K562 (cell line): ENCODE results near the gene CDKN2AIP. TPM values are rescaled to one million over a fixed set of nuclear protein-coding genes. Genes with fewer than 3 reads are reported as not detected.

Experiments
- CEBPB ChIP-seq: fragments of 450-650 bp; IDR thresholded peaks from 2 replicates; pipeline ENCODE4 v1.6.1; 2016; ENCODE audit warnings: missing genetic modification characterization, missing compliant biosample characterization
- CHD1 ChIP-seq: fragments of 200-600 bp; sonication (generic); IDR thresholded peaks from one replicate; pipeline ENCODE4 v1.6.1; 2012; ENCODE audit warnings: mild to moderate bottlenecking, moderate library complexity, low read length, inconsistent platforms
- HNRNPLL ChIP-seq: fragments of 200-400 bp; formaldehyde crosslinking; IDR thresholded peaks from 2 replicates; pipeline ENCODE4 v1.6.1; 2017; ENCODE audit warnings: low read length, low read depth, mild to moderate bottlenecking; ENCODE audit not compliant: poor library complexity, severe bottlenecking
- NFE2 ChIP-seq: IDR thresholded peaks from 2 replicates; pipeline ENCODE4 v1.6.1; 2014; ENCODE audit warnings: antibody characterized with exemption, low read depth
- RBM14 ChIP-seq: fragments of 200-400 bp; formaldehyde crosslinking; IDR thresholded peaks from 2 replicates; pipeline ENCODE4 v1.6.1; 2018; ENCODE audit warnings: low read depth, mild to moderate bottlenecking, low read length, moderate library complexity, borderline replicate concordance; ENCODE audit not compliant: insufficient read depth
- TRIM28 ChIP-seq: fragments of 450-650 bp; IDR thresholded peaks from 2 replicates; pipeline ENCODE4 v1.6.1; 2017
- ZNF583 ChIP-seq: fragments of 250-450 bp; sonication (Bioruptor Pico); IDR thresholded peaks from 2 replicates; pipeline ENCODE4 v1.4.0; 2020
- polyA plus RNA-seq, 8 experiments: library from polyadenylated mRNA; depleted of rRNA in 4 of 8; stranded (reverse) in 5 of 8; unstranded in 3 of 8; fragments of >200 nt; fragmentation: Nextera tagmentation in 2 of 8; fragmentation: Illumina TruSeq in 1 of 8; extraction: Ambion mirVana in 2 of 8; extraction: Trizol in 1 of 8; gene quantifications; 2 replicates each; pipeline versions ENCODE4 v1.2.1 to v1.2.3, GENCODE V29; 2011 to 2014; ENCODE audit warnings: inconsistent platforms in 1 of 8, missing spikeins in 1 of 8
- total RNA-seq, 7 experiments: library from RNA; depleted of rRNA in 6 of 7; stranded (reverse); fragments of >200 nt in 6 of 7; fragmentation: Illumina TruSeq in 2 of 7; extraction: Trizol in 2 of 7; gene quantifications; 2 replicates each; pipeline versions ENCODE4 v1.2.1 to v1.2.3, GENCODE V29; 2011 to 2021; ENCODE audit warnings: low replicate concordance in 1 of 7
- TF ChIP-seq, protein P1 (sequence below): fragments of 450-650 bp; IDR thresholded peaks from 2 replicates; pipeline ENCODE4 v1.6.1; 2016; ENCODE audit warnings: mild to moderate bottlenecking, moderate library complexity
- TF ChIP-seq, protein P2 (sequence below): fragments of 250-450 bp; sonication (Bioruptor Pico); IDR thresholded peaks from 2 replicates; pipeline ENCODE4 v1.5.1; 2021; ENCODE audit warnings: mild to moderate bottlenecking
- TF ChIP-seq, protein P3 (sequence below): fragments of 250-450 bp; sonication (Bioruptor Pico); IDR thresholded peaks from 2 replicates; pipeline ENCODE4 v1.5.0; 2021; ENCODE audit warnings: mild to moderate bottlenecking, moderate library complexity

Gene CDKN2AIP
- total and polyA plus RNA-seq, 9 of the 15 experiments (the other 6 are each of a cell fraction or from before 2014, with no cell fraction given): 5.9 to 22.0 (median 19.7) TPM

DNA sequence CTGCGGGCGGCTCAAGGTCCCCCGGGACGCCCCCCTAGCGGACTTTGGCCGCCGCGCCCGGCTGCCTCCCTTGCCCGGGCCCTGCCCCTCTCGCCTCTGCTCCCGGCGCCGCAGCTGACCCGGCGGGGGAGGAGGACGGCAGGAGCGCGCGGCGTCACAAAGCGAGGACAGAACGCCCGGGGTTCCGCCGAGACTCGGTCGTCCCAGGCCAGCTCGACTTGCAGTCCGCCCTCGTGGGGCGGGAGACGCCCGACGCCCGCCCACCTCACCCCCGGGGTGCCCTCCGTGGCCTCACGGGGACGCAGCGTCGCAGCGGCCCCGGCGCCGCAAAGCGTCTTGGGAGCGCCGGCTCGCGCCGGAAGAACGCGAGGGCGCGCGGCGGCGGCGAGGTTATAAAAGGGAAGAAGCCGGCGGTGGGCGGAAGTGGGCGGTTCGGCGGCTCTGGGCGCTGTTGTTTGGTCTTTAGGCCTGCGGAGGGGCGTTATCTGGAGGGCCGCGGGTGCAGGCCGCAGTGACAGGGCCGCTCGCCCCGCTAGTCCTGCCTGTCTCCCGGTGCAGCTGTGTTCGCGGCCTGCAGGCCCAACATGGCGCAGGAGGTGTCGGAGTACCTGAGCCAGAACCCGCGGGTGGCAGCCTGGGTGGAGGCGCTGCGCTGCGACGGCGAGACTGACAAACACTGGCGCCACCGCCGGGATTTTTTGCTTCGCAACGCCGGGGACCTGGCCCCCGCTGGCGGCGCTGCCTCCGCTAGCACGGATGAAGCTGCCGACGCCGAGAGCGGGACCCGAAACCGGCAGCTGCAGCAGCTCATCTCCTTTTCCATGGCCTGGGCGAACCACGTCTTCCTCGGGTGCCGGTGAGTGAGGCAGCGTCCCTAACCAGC lies at the start of gene CDKN2AIP (continued):
- TF ChIP-seq RBM14: no peak
- TF ChIP-seq CHD1: no peak
- TF ChIP-seq, protein P1, sequence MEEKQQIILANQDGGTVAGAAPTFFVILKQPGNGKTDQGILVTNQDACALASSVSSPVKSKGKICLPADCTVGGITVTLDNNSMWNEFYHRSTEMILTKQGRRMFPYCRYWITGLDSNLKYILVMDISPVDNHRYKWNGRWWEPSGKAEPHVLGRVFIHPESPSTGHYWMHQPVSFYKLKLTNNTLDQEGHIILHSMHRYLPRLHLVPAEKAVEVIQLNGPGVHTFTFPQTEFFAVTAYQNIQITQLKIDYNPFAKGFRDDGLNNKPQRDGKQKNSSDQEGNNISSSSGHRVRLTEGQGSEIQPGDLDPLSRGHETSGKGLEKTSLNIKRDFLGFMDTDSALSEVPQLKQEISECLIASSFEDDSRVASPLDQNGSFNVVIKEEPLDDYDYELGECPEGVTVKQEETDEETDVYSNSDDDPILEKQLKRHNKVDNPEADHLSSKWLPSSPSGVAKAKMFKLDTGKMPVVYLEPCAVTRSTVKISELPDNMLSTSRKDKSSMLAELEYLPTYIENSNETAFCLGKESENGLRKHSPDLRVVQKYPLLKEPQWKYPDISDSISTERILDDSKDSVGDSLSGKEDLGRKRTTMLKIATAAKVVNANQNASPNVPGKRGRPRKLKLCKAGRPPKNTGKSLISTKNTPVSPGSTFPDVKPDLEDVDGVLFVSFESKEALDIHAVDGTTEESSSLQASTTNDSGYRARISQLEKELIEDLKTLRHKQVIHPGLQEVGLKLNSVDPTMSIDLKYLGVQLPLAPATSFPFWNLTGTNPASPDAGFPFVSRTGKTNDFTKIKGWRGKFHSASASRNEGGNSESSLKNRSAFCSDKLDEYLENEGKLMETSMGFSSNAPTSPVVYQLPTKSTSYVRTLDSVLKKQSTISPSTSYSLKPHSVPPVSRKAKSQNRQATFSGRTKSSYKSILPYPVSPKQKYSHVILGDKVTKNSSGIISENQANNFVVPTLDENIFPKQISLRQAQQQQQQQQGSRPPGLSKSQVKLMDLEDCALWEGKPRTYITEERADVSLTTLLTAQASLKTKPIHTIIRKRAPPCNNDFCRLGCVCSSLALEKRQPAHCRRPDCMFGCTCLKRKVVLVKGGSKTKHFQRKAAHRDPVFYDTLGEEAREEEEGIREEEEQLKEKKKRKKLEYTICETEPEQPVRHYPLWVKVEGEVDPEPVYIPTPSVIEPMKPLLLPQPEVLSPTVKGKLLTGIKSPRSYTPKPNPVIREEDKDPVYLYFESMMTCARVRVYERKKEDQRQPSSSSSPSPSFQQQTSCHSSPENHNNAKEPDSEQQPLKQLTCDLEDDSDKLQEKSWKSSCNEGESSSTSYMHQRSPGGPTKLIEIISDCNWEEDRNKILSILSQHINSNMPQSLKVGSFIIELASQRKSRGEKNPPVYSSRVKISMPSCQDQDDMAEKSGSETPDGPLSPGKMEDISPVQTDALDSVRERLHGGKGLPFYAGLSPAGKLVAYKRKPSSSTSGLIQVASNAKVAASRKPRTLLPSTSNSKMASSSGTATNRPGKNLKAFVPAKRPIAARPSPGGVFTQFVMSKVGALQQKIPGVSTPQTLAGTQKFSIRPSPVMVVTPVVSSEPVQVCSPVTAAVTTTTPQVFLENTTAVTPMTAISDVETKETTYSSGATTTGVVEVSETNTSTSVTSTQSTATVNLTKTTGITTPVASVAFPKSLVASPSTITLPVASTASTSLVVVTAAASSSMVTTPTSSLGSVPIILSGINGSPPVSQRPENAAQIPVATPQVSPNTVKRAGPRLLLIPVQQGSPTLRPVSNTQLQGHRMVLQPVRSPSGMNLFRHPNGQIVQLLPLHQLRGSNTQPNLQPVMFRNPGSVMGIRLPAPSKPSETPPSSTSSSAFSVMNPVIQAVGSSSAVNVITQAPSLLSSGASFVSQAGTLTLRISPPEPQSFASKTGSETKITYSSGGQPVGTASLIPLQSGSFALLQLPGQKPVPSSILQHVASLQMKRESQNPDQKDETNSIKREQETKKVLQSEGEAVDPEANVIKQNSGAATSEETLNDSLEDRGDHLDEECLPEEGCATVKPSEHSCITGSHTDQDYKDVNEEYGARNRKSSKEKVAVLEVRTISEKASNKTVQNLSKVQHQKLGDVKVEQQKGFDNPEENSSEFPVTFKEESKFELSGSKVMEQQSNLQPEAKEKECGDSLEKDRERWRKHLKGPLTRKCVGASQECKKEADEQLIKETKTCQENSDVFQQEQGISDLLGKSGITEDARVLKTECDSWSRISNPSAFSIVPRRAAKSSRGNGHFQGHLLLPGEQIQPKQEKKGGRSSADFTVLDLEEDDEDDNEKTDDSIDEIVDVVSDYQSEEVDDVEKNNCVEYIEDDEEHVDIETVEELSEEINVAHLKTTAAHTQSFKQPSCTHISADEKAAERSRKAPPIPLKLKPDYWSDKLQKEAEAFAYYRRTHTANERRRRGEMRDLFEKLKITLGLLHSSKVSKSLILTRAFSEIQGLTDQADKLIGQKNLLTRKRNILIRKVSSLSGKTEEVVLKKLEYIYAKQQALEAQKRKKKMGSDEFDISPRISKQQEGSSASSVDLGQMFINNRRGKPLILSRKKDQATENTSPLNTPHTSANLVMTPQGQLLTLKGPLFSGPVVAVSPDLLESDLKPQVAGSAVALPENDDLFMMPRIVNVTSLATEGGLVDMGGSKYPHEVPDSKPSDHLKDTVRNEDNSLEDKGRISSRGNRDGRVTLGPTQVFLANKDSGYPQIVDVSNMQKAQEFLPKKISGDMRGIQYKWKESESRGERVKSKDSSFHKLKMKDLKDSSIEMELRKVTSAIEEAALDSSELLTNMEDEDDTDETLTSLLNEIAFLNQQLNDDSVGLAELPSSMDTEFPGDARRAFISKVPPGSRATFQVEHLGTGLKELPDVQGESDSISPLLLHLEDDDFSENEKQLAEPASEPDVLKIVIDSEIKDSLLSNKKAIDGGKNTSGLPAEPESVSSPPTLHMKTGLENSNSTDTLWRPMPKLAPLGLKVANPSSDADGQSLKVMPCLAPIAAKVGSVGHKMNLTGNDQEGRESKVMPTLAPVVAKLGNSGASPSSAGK: peak; percentile 68; the same call in 1 of the 2 replicates
- TF ChIP-seq ZNF583 (CRISPR knock-in tag): 0 out of 2 replicates have a peak, but pooled peaks have one; percentile 18
- TF ChIP-seq, protein P2, sequence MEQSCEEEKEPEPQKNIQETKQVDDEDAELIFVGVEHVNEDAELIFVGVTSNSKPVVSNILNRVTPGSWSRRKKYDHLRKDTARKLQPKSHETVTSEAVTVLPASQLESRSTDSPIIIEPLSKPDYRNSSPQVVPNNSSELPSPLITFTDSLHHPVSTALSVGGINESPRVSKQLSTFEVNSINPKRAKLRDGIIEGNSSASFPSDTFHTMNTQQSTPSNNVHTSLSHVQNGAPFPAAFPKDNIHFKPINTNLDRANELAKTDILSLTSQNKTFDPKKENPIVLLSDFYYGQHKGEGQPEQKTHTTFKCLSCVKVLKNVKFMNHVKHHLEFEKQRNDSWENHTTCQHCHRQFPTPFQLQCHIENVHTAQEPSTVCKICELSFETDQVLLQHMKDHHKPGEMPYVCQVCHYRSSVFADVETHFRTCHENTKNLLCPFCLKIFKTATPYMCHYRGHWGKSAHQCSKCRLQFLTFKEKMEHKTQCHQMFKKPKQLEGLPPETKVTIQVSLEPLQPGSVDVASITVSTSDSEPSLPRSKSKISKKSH (CRISPR knock-in tag): no peak
- TF ChIP-seq TRIM28: no peak
- TF ChIP-seq NFE2: no peak
- peak; percentile 61 for TF ChIP-seq HNRNPLL
- TF ChIP-seq, protein P3, sequence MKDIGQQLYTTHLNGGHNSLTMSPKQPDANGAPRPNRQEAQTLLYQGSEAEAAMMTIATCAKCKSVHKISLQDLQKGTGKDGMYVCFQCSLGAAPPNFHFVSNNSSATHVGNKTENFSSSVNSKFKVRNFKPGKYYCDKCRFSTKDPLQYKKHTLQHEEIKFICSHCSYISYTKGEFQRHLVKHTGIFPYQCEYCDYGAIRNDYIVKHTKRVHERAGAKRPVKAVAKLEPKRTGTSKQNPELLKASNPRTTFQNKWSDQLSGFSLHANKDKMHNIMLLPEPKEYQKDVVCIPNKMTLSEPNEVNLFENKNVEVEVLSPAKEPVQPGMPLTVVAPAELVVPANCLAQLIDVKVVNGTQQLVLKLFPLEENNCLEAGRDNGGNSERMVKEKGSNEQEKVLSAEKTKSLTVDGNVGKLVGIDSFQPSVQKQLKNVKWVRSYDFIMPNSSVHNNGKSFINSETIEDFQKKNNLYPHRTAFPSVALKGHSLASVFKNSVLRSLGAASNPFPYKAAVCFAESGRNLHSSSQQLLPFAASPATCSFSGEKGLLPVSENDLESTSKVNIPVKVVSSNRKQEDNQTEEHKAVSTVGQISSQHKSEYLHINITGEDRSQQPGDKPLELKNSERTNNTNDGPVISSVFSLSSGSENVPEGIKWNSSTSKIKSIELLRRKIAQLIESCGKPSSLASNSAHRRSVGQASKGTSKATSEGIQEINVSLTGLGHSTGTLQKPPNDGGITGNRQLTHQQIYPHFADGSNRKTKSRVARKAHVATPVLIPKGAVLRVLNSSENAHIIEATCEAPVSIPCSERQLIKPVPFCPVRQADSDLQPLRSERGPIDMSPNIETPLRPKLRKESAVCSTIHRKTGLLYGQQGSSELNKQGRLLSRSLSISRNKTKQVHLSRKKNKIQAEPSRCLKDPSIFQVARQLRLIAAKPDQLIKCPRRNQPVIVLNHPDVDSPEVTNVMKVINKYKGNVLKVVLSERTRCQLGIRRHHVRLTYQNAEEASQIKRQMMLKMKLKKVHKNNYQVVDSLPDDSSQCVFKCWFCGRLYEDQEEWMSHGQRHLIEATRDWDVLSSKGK (CRISPR knock-in tag): no peak
- no peak for TF ChIP-seq CEBPB (tag)
